DMS53 treated with DMSO at 0.1 percent for 48 hours (cell line): ENCODE results near the gene NOS1.
"Not testable (repeated sequence)": the region's sequence is repeated elsewhere in the genome, so short reads cannot be mapped to it uniquely, and the experiment has no call there.

ENCODE experiments used
- DNase-seq: peaks from one replicate; lab custom pipeline; 2025; ENCODE audit not compliant: unreplicated experiment; lab: John Stamatoyannopoulos, UW

Gene NOS1

GRCh38 chr12:117279606-117280005, 81.8 kb downstream of the NOS1 start:
- no peak for DNase-seq

- DNase-seq = no peak
Measured at GRCh38 chr12:117277875-117278274, 83.6 kb downstream of the NOS1 start.

GRCh38 chr12:117273091-117273490, 88.3 kb downstream of the NOS1 start:
- no peak for DNase-seq

GRCh38 chr12:117272690-117273089, 88.7 kb downstream of the NOS1 start:
- DNase-seq = no peak

GRCh38 chr12:117262749-117263148, 98.7 kb downstream of the NOS1 start:
- no peak for DNase-seq

- peak; percentile 18 for DNase-seq
Measured at GRCh38 chr12:117261247-117261646, 100.2 kb downstream of the NOS1 start.

- no peak for DNase-seq
Measured at GRCh38 chr12:117255386-117255785, 106.0 kb downstream of the NOS1 start.

GRCh38 chr12:117243488-117243887, 117.9 kb downstream of the NOS1 start:
- no peak for DNase-seq

GRCh38 chr12:117241697-117242096, 119.7 kb downstream of the NOS1 start:
- DNase-seq = no peak

- DNase-seq = no peak
Measured at GRCh38 chr12:117240081-117240755, 121.2 kb downstream of the NOS1 start.

GRCh38 chr12:117236456-117237001, 124.9 kb downstream of the NOS1 start:
- peak; percentile 58 for DNase-seq

GRCh38 chr12:117235261-117235660, 126.2 kb downstream of the NOS1 start:
- DNase-seq = no peak

- no peak for DNase-seq
Measured at GRCh38 chr12:117234441-117234840, 127.0 kb downstream of the NOS1 start.

GRCh38 chr12:117231750-117232149, 129.7 kb downstream of the NOS1 start:
- no peak for DNase-seq

GRCh38 chr12:117228239-117228638, 133.2 kb downstream of the NOS1 start:
- DNase-seq = no peak

GRCh38 chr12:117227000-117227653, 134.3 kb downstream of the NOS1 start:
- no peak for DNase-seq

GRCh38 chr12:117226505-117226904, 134.9 kb downstream of the NOS1 start:
- DNase-seq = no peak

GRCh38 chr12:117225179-117225578, 136.2 kb downstream of the NOS1 start:
- DNase-seq = no peak

- DNase-seq = not testable (repeated sequence)
Measured at GRCh38 chr12:117220947-117221346, 140.5 kb downstream of the NOS1 start.

GRCh38 chr12:117218149-117218548, 143.3 kb downstream of the NOS1 start:
- DNase-seq = no peak

GRCh38 chr12:117216686-117217085, 144.7 kb downstream of the NOS1 start:
- no peak for DNase-seq

- no peak for DNase-seq
Measured at GRCh38 chr12:117214797-117215196, 146.6 kb downstream of the NOS1 start.
